NCI-H1105 treated with DMSO at 0.1 percent for 48 hours (cell line): ENCODE results near the gene TBC1D8.

Experiments
- DNase-seq: peaks from one replicate; lab custom pipeline; 2025; lab: John Stamatoyannopoulos, UW

Gene TBC1D8

GRCh38 chr2:100998235-100998573 is 153.0 kb downstream of the TBC1D8 start:
- DNase-seq = no peak

- DNase-seq = no peak
These were observed 153.5 kb downstream of the TBC1D8 start for GRCh38 chr2:100997509-100998234.

DNA sequence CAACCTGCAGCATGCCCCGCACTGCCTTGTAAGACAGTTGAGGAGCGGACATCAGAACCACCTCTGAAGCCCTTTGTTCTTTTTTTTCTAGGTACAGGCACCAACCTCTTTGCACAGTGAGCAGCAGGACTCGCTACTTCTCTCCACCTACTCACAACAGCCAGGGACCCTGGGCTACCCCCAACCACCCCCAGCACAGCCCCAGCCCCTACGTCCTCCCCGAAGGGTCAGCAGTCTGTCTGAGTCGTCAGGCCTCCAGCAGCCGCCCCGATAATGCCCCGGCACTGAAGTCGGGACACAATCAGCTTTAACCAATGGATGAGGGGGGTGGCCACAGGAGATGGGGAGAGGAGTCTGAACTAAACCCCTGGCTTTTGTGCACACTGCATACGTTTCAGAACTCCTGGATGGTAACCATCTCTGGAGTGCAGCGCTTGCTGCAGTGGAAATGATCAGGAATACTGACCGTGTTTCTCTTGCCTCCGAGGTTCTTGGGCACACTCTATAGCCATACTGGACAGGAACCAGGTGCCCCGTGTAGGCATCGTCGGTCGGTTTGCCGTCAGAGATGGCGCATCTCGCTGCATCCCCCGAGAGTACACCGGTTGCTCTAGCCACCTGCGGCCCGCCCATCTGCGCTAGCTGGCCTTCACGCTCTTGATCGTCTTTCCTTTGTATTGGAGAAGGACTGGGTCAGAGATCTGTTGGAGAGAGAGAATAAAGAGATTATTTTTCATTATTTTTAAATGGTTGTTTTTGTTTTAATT is 155.7 kb downstream of the TBC1D8 start:
- DNase-seq = no peak

GRCh38 chr2:100993294-100993693 is 157.9 kb downstream of the TBC1D8 start:
- no peak for DNase-seq

- DNase-seq = no peak
These were observed 158.9 kb downstream of the TBC1D8 start for GRCh38 chr2:100992262-100992661.

DNA sequence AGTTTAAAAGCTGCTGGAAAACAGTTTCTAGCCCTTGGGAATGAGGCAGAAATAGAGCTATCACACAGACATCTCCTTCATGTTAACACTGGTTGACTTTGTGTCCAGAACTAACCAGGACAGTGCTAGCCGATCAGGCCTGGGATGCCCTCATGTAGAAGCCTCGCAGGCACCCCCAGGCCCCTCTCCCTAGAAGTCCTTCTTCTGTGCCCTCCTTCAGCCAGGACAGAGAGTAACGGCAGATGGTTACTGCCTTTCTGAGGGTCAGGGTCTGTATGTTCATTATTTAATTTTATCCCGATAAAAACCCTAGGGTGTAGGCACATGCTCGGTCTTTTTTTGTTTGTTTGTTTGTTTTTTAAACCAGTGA is 159.8 kb downstream of the TBC1D8 start:
- no peak for DNase-seq

- no peak for DNase-seq
These were observed 160.4 kb downstream of the TBC1D8 start for GRCh38 chr2:100990650-100991403.

GRCh38 chr2:100990166-100990565 is 161.0 kb downstream of the TBC1D8 start:
- no peak for DNase-seq

DNA sequence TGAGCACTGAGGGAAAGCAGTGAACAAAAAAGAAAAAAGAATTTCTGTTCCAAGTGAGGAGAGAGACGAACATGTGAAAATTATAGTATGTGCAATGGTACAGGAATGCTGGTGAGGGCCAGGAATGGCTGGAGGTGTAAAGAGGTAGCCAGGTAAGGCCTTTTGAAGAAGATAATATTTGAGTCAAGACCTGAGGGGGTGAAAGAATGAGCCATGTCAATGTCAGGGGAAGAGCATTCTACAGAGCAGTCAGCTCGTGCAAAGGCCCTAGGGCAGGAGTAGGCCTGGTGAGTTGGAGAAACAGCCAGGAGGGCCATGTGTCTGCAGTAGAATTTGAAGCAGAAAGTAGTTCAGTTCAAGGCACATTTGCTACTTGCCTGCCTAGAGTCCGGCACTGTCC is 161.5 kb downstream of the TBC1D8 start:
- no peak for DNase-seq

- no peak for DNase-seq
These were observed 162.4 kb downstream of the TBC1D8 start for GRCh38 chr2:100988630-100989417.

- DNase-seq = no peak
These were observed 163.2 kb downstream of the TBC1D8 start for GRCh38 chr2:100987974-100988373.

DNA sequence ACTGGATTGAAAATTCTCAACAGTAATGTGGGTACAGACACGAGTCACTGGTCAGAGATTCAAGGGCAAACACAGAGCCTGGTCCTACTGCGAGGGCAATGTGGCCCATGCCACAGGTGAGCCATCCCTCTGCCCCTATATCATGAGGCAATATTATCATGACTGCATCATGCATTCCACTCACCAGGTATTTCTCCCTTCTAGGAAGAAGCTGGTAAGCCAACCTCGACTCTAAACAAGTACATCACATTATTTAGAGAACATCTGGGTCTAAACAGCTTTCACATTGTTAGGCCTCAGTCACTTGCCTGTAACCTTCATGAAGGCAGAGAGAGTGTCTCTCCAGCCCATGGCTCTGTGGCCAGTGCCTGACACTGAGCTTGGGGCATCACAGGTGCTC is 163.6 kb downstream of the TBC1D8 start:
- DNase-seq = no peak

DNA sequence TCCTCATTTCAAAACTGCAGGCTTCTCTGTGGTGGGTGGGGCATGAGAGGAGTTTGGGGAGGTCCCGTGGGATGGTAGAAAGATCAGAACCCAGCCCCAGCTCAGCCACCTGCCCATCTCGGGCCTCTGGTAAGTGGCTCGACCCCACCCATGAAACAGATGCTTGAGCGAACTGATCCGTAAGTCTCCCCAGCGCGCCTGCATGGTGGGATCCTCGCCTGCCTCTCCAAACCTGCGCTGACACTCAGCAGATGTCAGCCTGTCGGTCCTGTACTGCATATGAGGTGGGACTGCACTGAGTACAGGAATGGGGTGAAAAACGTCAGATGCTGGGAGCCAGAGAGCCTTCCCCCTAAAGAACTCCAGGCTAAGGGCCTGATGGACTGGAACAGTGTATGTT is 165.0 kb downstream of the TBC1D8 start:
- no peak for DNase-seq

DNA sequence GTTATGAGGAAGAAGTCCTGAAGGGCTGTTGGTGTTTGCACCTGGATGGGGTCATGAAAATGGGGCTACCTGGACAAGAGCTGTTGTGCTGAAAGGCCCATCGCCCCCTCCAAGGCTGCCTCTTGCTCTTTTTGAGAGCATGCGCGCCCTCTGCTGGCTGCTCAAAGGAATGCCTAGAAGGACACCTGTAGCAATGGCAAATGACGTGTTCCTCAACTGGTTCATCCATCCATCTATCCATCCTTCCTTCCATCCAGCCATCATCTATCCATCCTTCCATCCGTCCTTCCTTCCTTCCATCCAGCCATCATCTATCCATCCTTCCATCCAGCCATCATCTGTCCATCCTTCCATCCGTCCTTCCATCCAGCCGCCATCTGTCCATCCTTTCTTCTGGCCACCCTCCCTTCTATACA is 166.3 kb downstream of the TBC1D8 start:
- peak; percentile 57 for DNase-seq

DNA sequence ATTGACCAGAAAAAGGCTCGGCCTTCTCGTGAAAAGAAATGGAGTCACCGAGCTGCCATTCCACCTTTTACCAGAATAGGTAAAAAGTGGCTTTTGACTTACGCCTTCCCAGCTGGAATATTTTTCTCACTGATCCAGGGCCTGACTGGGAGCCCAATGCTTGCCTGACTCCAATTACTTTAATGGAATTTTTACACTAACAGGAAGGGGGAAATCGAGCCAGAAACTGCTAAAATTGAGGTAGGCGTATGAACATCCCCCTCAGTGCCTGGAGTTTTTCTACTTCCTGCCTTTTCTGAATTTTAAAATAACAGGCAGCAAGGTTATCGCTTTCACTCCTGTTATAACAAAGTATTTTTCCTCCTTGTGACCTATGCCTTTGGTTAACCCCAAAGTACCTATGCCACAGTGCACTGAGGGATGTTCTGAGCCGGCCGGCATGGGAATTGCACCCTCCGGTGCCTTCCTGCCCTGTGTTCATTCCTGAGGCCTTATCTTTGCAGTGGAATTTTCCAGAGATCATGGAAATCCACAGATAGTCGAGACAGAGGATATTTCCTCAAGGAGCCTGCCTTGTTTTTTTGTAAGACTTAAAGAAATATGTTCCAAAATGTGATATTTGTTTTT is 167.4 kb downstream of the TBC1D8 start:
- no peak for DNase-seq

DNA sequence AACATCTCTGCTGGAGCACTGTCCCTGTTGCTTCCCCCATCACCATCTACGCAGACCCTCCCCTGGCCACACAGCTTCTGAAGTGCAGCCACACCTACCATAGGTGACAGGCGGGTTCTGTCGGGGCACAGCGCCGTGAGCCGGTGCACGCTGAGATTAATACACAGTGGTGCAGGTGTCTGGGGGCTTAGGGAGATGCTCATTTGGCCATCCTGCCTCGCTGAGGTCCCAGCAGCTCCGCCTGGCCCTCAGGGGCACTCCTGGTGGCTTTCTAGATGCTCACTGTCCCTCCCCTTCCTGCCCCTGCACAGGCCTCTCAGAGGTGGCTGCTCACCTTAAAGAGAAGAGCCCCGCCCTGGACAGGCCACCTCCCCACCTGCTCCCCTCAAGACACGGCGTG is 168.0 kb downstream of the TBC1D8 start:
- no peak for DNase-seq

- DNase-seq = no peak
These were observed 168.7 kb downstream of the TBC1D8 start for GRCh38 chr2:100982431-100982861.

DNA sequence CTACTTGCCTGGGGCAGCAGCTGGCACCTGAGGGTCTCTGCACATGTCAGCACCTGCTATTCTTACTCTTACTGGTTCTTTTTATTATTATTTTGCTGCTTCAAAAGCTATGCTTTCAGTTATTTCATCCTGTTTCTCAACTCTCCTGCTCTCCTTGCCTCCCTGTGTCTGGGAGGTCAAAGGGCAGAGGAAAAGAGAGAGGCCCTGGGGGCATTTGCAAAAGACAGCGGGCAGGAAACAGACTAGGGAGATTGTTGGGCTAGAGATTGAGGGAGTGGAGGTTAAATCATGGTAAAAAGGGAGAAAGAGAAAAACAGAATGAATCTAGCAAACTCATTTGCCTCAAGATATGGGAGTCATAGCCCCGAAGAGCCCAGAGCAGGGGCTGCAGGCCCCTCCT is 170.2 kb downstream of the TBC1D8 start:
- no peak for DNase-seq

- no peak for DNase-seq
These were observed 171.1 kb downstream of the TBC1D8 start for GRCh38 chr2:100980046-100980445.

GRCh38 chr2:100978582-100979191 is 172.5 kb downstream of the TBC1D8 start:
- DNase-seq = no peak

DNA sequence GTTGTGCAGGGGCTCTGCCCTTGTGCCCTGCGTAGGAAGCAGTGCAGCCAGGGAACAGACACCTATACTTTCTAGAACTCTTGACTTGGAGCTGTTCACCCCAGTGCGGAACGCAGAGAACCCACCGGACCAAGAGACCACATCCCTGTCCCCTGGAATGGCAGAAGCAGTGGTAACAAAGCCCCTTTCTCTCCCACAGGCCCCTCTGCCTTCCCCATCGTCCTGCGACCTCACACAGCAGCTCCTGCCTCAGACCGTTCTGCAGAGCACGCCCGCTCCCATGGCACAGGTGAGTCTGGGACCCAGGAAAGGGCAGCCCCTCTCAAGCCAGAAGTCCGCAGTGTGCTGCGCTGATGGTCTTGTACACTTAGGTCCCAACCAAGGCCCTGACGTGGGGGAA is 173.7 kb downstream of the TBC1D8 start:
- DNase-seq = no peak
